Smooth muscle cell (in vitro differentiated cells): ENCODE data around the gene HEY2. TPM values are rescaled to one million over a fixed set of nuclear protein-coding genes. Genes with fewer than 3 reads are reported as not detected.
"Not testable (repeated sequence)": the region's sequence is repeated elsewhere in the genome, so short reads cannot be mapped to it uniquely, and the experiment has no call there.

Experiments
- DNase-seq: peaks from one replicate; lab custom pipeline; 2025; ENCODE audit not compliant: unreplicated experiment; lab: John Stamatoyannopoulos, UW
- H2AFZ ChIP-seq: fragments of 200-600 bp; sonication (generic); 2 replicates; pipeline ENCODE4 v1.6.0; 2016; ENCODE audit warnings: antibody characterized with exemption, low read depth, mild to moderate bottlenecking
- H3F3A ChIP-seq: fragments of 200-600 bp; sonication (generic); 2 replicates; pipeline ENCODE4 v1.6.0; 2017; ENCODE audit warnings: antibody characterized with exemption, low read depth
- H3K27ac ChIP-seq: fragments of 200-600 bp; sonication (generic); 2 replicates; pipeline ENCODE4 v1.5.1; 2016; ENCODE audit warnings: low read depth, mild to moderate bottlenecking
- H3K27me3 ChIP-seq: fragments of 200-600 bp; sonication (generic); 2 replicates; pipeline ENCODE4 v1.6.1; 2016; ENCODE audit warnings: low read depth, mild to moderate bottlenecking
- H3K36me3 ChIP-seq: fragments of 200-600 bp; sonication (generic); 2 replicates; pipeline ENCODE4 v1.5.1; 2016; ENCODE audit warnings: low read depth
- H3K4me1 ChIP-seq: fragments of 200-600 bp; sonication (generic); 2 replicates; pipeline ENCODE4 v1.5.1; 2016; ENCODE audit warnings: low read depth
- H3K4me2 ChIP-seq: fragments of 200-600 bp; sonication (generic); 2 replicates; pipeline ENCODE4 v1.6.0; 2016; ENCODE audit warnings: mild to moderate bottlenecking
- H3K4me3 ChIP-seq: fragments of 200-600 bp; sonication (generic); 2 replicates; pipeline ENCODE4 v1.5.1; 2016; ENCODE audit warnings: mild to moderate bottlenecking
- H3K79me2 ChIP-seq: fragments of 200-600 bp; sonication (generic); 2 replicates; pipeline ENCODE4 v1.6.0; 2016; ENCODE audit warnings: low read depth, mild to moderate bottlenecking
- H3K9ac ChIP-seq: fragments of 200-600 bp; sonication (generic); 2 replicates; pipeline ENCODE4 v1.6.0; 2016; ENCODE audit warnings: low read depth
- H3K9me3 ChIP-seq: fragments of 200-600 bp; sonication (generic); replicated peaks from 2 replicates; pipeline ENCODE4 v1.5.1; 2016; ENCODE audit warnings: low read depth
- H4K20me1 ChIP-seq: fragments of 200-600 bp; sonication (generic); 2 replicates; pipeline ENCODE4 v1.6.0; 2016; ENCODE audit warnings: low read depth
- CTCF ChIP-seq: fragments of 200-600 bp; sonication (generic); IDR thresholded peaks from 2 replicates; pipeline ENCODE4 v1.5.1; 2017; ENCODE audit warnings: borderline replicate concordance, mild to moderate bottlenecking, antibody characterized with exemption; ENCODE audit not compliant: insufficient read depth, poor library complexity, severe bottlenecking
- WGBS: methylation state at CpG from one replicate; pipeline ENCODE4 v1.1.7; 2016; ENCODE audit warnings: low lambda C conversion rate; 5-methylcytosine and 5-hydroxymethylcytosine counted together
- polyA plus RNA-seq: library from polyadenylated mRNA; unstranded; fragments of >200 nt; fragmentation: Nextera tagmentation; extraction: Ambion mirVana; gene quantifications from 2 replicates; pipeline ENCODE4 v1.2.1, GENCODE V29; 2016
- total RNA-seq: library from RNA; depleted of rRNA; stranded (reverse); fragments of >200 nt; gene quantifications from 2 replicates; pipeline ENCODE4 v1.2.3, GENCODE V29; 2014

Gene HEY2
- total RNA-seq (17.2 and 21.2 TPM in 2 replicates), polyA plus RNA-seq (23.6 and 35.2 TPM in 2 replicates)

DNA sequence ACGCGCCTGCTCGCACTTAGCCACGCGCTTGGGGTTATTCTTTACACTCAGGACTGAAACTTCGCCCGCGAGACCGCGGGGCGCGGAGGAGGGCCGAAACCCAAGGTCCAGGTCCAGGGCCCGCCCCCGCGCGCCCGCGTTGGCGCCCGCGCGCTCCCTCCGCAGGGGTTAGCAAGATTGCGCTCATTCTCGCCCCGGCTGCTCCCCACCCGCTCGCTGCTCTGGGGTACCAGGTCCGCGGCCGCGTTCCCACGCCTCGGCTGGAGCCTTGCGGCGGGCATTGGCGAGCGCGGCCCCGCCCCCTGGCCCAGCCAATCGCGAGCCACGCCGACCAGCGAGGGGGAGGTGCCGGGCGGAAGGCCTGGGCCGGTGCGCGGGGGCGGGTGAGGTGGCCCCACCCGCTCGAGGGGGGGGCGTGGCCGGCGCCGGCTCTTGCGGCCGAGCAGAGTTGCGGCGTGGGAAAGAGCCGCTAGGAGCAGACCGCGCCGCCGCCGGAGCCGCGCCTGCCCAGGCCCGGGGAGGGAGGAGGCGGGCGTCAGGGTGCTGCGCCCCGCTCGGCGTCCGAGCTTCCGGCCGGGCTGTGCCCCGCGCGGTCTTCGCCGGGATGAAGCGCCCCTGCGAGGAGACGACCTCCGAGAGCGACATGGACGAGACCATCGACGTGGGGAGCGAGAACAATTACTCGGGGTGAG, at the start of gene HEY2:
Gene HEY2 (plus strand): TSS at position 460 of the 692 bp plus-strand sequence. CDS start 145 bp downstream, at position 605.
- no peaks in the 10 kb centered on the region for H3K27me3 ChIP-seq
- H3K4me1 ChIP-seq = peaks cover 29% of the 10 kb centered on the region
- H3K27ac ChIP-seq = peak within 1 kb of the TSS; percentile 64
- peak within 1 kb of the TSS; percentile 98 for H2AFZ ChIP-seq
- H3K79me2 ChIP-seq = peaks cover 35% of the 10 kb centered on the region
- DNase-seq = peak; percentile 83
- peak within 1 kb of the TSS; percentile 88 for H3K4me2 ChIP-seq
- H3K4me3 ChIP-seq = peak within 1 kb of the TSS; percentile 87
- peak within 1 kb of the TSS; percentile 83 for H3K9ac ChIP-seq
- no peaks in the 10 kb centered on the region for H3K9me3 ChIP-seq
- H3K36me3 ChIP-seq = no peaks in the 10 kb centered on the region
- WGBS = 1% methylated on average over 60 of the region's 95 CpGs
- H3F3A ChIP-seq = peaks cover 6% of the 10 kb centered on the region
- TF ChIP-seq CTCF = no peak
- H4K20me1 ChIP-seq = no peaks in the 10 kb centered on the region

- no peak overlapping the region for H2AFZ ChIP-seq
- H3K4me3 ChIP-seq = no peak overlapping the region
- WGBS = 82% methylated on average over 3 of the region's 3 CpGs
- H3K27me3 ChIP-seq = no peaks in the 10 kb centered on the region
- no peak overlapping the region for H3K9ac ChIP-seq
- H3K4me2 ChIP-seq = no peak overlapping the region
- DNase-seq = no peak
- no peaks in the 10 kb centered on the region for H3K79me2 ChIP-seq
- no peaks in the 10 kb centered on the region for H4K20me1 ChIP-seq
- no peaks in the 10 kb centered on the region for H3K9me3 ChIP-seq
- H3K27ac ChIP-seq = no peak overlapping the region
- H3K4me1 ChIP-seq = peaks cover 7% of the 10 kb centered on the region
- H3F3A ChIP-seq = no peaks in the 10 kb centered on the region
- TF ChIP-seq CTCF = no peak
- H3K36me3 ChIP-seq = no peaks in the 10 kb centered on the region
Observed at GRCh38 chr6:125700581-125701353, 48.7 kb upstream of the HEY2 start.

DNA sequence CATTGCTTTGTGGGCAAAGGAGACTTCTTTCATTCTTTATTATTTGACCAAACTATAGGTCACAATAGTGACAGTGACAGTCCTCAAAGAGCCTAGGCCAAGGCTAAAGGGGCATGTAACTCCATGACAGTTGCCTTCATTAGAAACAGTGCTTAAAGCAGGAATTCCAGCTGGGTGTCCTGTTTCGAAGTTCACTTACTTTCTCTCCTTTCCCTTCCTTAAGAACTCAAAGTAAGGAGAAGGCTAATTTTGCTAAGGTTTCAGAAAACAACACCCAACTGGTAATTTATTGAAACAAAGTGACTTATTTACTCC, 48.1 kb upstream of the HEY2 start:
- Histone ChIP-seq H3K27me3 (no peaks in the 10 kb centered on the region), H3K27ac (no peak overlapping the region), H3F3A (no peaks in the 10 kb centered on the region), H3K4me1 (peaks cover 7% of the 10 kb centered on the region), H3K4me3 (no peak overlapping the region), H3K9ac (no peak overlapping the region), H3K36me3 (no peaks in the 10 kb centered on the region), H4K20me1 (no peaks in the 10 kb centered on the region), H3K79me2 (no peaks in the 10 kb centered on the region), H2AFZ (no peak overlapping the region), H3K9me3 (no peaks in the 10 kb centered on the region), H3K4me2 (no peak overlapping the region)
- DNase-seq = no peak
- TF ChIP-seq CTCF = no peak
- 89% methylated on average over 1 of the region's 1 CpG for WGBS

GRCh38 chr6:125703882-125704281, 45.5 kb upstream of the HEY2 start:
- not testable (repeated sequence) for H3K9ac ChIP-seq, H3K9me3 ChIP-seq, H3K4me3 ChIP-seq, H3K4me1 ChIP-seq, H3K27ac ChIP-seq, H3K36me3 ChIP-seq, H3K27me3 ChIP-seq, H2AFZ ChIP-seq, H3F3A ChIP-seq, H3K4me2 ChIP-seq, H3K79me2 ChIP-seq, DNase-seq, H4K20me1 ChIP-seq
- WGBS = 86% methylated on average over 5 of the region's 5 CpGs
